GM21786 (cell line): ENCODE data around the gene SMIM45.

Experiments used
- ATAC-seq: cut with Tn5 transposase; IDR thresholded peaks from one replicate; pipeline ENCODE4 v1.9.1; 2021; ENCODE audit not compliant: unreplicated experiment

Gene SMIM45

DNA sequence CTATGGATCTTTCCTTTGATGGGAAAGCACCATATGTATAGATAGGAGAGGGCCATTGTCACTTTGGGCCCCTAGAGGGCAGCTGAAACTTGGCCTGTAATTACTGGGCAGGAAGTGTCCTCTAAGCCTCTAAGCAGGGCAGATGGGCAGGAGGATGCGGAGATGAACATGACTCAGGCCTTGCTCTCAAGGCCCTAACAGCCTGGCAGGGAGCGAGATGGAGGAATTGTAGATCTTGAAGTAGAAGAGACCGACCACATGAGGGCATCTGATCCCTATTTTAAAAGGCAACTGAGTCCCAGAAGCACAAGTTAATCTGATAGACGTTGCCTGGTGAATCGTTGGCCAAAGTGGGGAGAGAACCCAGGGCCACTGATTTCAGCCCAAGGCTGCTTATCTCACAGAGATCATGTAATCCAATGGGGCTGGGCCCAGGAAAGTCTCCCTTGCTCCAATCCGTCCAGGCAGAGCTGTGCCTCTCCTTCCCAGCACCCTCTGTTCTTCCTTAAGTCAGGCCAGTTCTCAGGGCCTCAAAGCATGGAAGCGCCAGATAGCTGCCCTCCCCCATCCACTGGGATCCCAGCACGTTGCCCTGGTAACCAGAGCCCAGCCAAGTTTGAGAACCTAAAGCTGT lies 14.8 kb downstream of the SMIM45 start:
- no peak for ATAC-seq

DNA sequence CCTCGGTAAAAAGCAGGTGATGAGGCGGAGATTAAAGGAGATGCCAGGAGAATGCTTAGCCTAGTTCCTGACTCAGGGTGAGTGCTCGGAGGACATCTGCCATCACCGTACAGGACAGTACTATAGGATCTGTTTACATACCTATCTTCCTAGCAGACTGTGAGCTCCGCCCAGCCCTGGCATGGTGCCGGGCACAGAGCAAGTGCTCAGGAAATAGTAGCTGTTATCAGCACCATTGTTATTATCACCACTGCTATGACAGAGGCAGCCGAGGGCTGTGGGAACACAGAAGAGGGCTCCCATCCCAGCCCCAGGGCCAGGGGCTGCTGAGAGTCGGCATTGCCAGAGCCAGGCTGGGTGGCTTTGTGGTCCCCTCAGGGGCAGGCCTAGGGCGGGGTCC lies 16.7 kb downstream of the SMIM45 start:
- ATAC-seq: no peak

DNA sequence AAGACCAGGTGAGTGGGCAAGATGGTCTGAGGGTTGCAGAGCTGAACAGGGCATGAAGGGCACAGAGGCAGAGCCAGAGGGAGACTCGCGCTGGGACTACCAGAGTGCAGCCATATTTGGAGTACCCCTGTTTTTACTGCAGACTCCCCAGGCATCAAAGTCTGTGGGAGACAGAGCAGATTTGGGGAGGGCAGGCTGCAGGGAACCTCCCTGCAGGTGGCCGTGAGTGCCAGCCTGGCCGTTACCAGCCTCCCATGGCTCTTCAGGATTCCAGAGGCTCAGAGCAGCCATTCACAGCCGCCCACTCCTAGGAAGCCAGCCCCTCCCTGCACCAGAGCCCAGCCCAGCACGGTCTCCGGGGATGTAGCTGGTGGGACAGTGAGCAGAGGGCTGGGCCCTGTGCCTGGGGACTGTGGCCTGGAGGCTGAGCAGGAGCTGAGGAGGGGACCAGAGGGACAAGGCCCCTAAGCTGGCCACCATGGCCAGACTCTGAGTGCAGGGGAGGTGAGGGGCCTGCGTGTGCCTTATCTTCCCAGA lies 17.2 kb downstream of the SMIM45 start, which contains the start of gene SEPTIN3:
SEPTIN3 (plus strand) TSS at position 334 of the 537 bp plus-strand sequence. CDS start 2,050 bp downstream, outside the sequence.
- no peak for ATAC-seq

DNA sequence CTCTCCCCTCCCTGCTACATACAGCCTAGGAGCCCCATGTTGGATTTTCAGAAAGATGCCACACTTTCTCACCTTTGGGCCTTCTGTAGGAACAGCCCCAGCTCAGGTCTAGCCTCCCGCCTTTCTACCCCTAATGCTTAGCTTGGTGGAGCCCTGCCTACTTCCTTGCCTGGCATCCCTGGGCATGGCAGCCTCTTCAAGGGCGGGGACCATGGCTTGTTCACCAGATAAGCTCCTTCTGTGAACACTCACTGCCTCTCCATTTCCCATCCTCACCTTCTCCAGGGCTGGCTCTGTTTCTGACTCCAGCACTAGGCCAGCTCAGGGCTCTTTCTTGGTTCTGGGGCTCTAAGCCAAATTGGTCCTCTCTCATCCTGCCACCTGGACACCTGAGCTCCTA lies 18.7 kb downstream of the SMIM45 start:
- ATAC-seq: no peak

DNA sequence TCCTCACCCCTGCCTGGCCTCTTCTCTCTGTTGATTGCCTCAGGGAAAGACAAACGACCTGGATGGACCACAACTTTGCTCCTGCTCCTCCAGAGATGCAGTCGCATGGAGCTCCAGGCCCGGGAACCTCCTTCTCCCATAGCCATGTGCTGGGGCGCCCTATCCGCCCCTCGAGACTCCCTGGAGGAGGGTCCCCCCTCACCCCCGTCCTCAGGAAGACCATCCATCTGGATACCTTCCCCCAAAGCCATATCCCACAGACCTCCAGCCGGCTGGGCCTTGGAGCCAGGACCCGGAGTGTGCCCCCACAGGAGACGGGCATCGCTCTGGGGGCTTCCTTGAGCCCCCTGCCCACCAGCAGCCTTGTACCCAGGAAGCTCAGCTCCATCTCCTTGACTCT lies 19.5 kb downstream of the SMIM45 start:
- ATAC-seq: no peak

DNA sequence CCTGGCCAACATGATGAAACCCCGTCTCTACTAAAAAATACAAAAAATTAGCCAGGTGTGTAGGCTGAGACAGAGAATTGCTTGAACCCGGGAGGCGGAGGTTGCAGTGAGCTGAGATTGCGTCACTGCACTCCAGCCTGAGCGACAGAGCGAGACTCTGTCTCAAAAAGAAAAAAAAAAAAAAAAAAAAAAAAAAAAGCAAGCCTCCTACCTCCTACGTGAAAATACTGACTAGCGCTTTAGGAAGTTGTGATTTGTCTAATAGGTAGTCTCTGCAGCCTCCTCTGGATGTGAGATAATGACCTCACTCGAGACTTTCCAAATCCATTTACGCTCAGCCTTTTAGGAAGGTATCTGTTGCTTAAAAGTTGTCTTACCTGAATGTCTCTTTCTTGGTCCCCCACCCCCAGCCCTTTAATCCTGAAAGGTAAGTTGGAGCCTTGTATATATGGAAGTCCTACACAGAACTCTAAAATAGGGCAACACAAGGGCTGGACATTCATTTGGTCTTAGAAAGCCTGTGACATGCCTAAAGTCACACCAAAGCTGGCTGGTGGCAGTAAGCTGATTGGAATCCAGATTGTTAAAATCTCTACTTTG lies 22.8 kb downstream of the SMIM45 start:
- no peak for ATAC-seq

DNA sequence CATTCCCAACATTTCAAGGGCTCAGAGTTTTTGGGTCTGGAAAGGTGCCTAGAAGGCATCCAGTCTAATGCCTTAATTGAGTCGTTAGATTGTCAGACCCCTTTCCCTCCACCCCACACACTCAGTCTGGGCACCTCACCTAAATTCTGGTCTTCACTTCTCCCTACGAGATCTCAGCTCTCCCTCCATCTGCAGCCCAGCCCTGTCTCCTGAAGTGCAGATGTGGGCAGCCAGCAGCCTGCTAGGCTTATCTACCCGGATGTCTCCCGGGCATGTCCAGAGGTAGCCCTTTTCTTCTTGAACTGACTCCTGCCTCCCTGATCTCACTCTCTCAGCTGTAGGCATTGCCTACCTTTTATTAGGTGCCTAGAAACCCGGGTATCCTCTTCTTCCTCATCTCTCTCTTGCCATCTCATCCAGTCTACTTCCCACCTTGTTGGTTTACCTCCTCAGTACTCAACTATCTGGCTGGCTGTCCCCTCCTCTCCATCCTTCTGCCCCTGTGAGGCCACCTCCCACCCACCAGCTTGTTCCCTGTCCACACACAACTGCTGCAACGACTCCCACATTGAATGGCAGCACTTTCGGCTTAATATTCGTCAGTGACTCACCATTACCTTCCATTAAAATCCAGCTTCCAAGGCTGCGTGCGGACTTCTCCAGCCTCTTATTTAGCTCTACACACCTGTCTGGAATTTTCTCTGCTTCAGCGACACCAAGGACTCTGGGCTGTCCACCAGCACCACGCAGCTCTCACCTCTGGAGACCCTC lies 23.5 kb downstream of the SMIM45 start:
- ATAC-seq: no peak

DNA sequence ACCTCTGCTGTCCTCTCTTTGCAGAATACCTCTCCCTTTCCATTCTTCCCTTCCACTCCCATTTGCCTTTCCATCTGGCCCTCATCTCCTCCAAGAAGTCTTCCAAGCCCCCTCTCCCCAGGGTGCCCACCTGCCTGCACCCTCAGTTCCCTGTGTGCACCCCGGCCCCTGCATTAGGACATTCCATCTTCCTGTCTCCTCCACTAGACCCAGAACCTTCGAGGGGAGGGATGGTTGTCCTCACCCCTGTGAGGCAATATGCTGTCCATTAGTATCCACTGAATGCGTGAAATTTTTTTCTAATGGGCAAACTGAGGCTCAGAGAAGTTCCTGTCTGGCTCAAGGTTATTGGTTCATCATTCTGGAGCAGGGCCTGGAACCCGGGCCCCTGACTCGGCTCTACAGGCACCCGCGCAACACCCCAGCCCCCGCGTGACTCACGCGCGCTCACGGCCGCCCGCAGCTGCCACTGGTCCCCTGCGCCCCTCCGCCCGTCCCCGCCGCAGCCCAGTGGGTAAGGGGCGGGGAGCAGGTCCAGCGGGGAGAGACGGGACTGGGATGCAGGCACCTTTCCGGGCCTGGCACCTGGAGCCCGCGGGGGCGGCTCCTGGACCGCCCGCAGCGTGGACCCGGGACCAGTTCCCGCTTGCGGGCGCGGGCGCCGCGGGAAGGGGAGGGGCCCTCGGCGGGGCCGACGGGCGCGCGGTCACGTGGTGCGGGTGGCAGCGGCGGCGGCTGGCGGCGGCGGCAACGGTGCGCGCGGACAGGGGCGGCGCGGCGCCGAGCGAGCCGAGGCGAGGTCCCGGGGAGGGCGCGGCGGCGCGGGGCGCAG lies 24.3 kb downstream of the SMIM45 start:
- no peak for ATAC-seq

DNA sequence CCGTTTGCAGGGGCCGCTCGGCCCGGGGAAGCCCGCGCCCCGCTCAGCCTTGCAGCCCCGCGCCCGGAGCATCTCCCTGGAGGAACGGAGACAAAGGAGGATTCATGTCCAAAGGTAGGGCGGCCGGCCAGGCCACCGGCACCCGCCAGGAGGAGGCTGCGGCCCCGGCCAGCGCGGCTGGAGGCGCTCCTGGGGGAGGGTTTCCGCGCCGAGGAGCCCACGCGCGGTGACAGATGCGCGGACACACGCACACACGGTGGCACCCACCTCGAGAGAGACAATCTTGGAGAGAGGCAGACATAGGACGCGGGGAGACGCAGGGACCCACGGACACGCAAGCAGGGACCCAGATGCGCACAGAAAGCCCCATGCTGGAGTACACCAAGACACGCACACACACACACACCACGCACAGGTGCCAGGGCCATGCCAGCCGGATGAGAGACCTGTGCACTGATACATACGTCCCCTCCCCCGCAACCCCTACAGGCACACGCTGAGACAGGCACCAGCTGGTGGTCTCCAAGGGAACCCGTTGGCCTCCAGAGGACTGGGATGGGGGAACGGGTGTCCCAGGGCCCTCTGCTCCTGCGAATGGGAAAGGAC lies 25.1 kb downstream of the SMIM45 start:
- ATAC-seq: no peak

DNA sequence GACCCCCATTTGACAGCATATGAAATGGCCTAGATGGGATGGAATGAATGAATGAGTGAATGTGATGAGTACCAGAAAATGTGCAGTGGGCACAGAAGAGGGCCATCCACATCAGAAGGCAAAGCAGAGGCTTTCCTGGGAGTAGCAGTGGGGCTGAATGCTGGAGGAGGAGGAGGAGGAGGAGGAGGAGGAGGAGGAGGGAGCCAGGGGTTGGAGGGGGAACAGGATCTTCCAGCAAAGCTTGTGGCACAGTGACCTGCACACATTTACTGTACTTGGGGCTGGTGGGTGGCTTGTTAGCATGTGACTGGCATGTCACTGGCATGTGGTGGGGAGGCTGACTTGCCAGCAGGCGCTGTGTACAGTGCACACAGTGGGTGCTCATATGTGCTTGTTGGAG lies 26.8 kb downstream of the SMIM45 start:
- ATAC-seq: no peak

DNA sequence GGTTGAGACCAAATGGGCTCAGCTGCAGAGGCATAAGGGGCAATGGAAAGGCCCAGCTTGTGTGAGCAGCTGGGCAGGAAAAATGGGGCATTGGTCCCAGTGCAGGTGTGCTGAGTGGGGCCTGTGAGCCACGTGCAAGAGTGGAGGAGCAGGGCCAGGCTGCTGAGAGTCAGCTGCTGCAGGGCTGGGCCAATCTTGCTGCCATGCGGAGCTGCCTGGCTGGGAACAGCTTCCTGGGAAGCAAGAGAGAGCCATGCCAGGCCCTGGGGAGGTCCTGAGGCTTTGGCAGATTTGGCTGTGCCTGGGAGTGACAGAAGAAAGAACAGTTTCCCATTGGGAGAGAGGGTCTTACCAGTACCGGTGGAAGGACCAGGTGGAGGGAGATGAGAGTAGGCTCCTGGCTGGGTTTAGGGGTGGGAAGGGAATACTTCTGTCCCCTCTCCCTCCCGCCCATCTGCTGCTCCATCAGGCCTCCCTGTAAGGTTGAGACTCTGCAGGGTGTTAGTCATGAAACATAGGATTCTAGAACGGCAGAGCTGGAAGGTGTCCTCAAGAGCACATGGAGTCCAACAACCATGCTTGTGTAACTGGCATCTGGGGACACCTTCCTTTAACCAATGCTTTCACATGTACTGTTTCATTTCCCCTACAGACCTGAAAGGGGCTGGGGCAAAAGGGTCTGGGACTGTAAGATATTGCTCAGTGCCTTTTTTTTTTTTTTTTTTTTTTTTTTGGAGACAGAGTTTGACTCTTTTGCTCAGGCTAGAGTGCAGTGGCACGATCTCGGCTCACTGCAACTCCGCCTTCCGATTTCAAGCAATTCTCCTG lies 27.7 kb downstream of the SMIM45 start:
- ATAC-seq: no peak

DNA sequence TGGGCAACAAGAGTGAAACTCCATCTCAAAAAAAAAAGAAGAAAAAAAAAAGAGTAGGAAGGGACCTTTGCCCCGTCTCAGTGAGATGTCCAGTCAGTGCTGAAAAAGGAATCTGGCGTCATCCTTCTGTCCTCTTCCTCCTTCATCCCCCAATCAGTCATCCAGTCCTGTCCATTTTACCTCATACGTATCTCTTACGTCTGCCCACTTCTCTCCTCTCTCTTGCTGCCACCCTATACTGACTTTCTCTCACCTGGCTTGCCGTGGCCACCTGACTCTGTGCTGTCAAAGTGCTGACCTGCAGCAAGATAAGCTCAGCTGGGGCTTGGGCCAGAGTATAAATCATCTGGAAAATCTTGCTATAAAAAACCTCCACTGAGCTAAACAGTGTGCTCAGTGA lies 30.9 kb downstream of the SMIM45 start:
- no peak for ATAC-seq

DNA sequence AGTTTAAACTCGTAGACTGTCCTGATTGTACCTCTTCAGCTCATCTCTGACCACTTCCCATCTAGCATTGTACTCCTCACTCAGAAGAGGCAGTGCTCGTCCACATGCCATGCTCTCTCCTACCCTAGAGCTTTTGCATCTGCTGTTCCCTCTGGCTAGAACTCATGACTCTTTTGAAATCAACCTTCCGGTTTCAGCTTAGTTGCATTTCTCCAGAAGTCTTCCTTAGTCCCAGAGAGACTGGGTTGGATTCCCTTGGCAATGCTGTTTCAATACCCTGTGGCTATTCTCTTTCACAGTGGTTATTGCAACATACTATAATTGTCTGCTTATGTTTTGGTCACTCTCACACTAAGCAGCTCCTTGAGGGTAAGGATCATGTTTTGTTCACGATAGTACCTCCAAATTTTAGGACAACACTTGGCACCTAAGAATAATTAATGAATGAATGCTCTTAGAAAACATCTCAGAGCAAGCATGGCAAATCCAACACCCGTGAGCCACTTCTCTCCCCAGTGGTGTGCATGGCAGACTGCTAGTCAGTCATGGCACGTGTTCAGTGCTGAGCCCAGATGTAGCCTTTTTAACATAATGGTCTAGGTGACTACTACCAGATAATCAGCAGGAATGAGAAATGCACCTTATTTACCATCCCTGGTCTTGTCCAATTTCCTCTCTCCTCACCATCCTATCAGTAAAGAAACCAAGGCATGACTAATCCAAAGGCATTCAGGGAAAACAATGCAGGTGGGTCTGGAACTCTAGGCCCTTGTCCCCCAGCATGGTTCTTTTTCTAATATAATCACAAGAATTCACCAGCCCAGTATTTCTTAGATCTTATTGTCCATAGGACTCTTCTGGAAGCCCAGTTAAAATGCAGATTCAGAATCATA lies 31.8 kb downstream of the SMIM45 start:
- no peak for ATAC-seq

DNA sequence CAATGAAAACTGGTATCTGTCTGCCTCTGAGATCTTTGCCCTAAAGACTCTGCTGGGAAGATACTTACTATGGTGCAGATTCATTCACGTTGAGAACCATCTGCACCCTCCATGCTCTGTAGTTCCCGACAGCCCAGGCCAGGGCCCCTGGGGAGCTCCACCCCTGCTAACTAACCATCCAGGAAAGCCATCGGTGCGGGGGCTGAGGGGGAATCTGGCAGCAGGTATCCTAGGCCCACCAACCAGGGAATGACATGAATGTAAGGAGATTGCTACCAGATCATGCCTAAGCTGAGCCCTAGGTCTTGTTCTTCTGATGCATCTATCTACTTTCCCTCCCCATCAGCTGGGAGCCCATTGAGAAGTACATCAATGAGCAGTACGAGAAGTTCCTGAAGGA lies 35.3 kb downstream of the SMIM45 start:
- no peak for ATAC-seq

DNA sequence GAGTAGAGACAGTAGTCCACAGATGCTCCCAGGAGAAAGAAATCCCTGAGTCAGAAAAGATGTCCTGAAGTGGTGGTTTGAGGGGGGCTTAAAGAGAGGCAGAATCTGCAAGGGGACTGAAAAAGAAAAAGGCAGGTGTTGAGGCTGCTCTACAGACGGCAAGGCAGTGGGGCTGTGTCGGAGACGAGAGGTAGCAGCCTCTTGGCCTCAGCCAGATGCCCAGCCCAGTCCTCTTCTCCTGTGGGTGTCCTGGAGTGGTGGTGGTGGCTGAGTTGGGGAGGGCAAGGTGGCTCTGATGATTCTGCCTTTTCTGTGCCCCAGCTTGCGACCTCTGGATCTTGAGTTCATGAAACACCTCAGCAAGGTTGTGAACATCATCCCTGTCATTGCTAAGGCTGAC lies 37.3 kb downstream of the SMIM45 start:
- ATAC-seq: no peak

DNA sequence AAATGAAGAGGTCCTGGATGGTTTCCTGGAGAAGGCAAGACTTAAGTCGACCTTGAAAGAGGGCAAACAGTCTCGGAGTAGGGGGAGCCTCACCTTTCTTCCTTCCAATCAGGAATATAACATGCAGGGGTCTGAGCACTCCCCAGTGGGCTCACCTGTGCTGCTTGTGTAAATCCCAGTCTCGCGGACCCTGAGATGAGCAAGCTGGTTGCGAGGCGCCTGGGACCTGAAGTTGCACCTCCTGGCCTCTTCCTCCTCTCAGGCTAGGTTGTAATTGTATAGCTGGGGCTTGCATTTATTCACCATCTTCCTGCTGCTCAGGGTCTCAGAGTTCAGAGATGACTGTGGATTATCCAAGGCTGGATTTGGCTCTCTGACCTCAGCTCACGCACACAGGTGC lies 39.2 kb downstream of the SMIM45 start:
- ATAC-seq: no peak

DNA sequence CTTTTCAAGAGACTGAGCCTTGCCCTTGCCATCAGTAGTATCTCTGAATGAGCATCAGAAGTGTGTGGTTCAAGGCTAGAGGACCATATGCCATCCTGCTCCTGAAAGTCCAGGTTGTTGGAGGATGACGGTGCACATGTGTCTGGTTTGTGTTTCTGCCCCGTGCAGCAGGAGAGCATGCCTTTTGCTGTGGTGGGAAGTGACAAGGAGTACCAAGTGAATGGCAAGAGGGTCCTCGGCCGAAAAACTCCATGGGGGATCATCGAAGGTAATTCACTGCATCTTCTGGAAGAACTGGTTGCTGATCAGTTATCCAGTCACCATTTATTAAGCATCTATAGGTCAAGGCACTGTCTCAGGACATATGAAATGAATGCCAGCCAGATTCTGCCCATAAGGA lies 40.5 kb downstream of the SMIM45 start:
- no peak for ATAC-seq

DNA sequence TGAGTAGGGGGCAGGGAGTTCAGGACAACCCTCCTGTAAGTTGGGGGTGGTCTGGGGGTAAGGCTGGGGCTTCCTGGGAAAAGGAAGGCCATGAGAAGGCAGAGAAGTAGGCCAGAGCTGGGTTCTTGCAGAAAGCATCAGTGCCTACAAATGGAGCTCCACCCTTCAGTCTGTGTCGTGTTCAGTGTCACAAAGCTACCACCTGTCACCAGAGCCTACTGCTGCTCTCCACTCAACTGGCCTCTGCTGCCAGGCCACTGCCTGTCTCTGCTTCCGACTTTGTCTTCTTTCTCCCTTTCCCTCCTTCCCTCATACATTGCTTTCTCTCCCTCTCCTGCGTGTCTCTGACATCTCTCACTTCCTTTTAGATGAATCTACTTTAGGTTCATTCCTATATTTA lies 43.3 kb downstream of the SMIM45 start:
- ATAC-seq: no peak

DNA sequence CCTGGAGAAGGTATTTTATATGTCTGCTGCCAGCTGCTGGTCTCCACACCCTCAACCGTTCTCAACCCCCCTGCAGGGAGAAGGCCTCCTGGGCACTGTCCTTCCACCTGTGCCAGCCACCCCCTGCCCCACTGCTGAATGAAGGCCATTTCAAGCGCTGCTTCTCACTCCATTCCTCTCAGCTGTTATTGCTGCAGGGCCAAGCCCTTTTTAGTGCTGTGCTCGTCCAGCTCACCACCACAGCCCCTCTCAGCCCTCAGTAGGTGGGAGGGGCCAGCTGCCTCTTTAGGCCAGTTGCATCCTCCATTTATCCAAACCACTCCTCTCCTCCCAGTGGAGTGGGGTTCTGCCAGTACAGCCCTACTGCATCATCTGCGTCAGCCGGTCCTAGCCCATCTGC lies 44.9 kb downstream of the SMIM45 start:
- no peak for ATAC-seq
